ENCODE data around the gene TRIM17.
A peak's percentile ranks its signal among the peaks of the same experiment; 100 is the strongest.

The TRIM17 gene

GRCh38 chr1:228400237-228400651 is 16.4 kb downstream of the TRIM17 start:
- DNase-seq = no peak

DNA sequence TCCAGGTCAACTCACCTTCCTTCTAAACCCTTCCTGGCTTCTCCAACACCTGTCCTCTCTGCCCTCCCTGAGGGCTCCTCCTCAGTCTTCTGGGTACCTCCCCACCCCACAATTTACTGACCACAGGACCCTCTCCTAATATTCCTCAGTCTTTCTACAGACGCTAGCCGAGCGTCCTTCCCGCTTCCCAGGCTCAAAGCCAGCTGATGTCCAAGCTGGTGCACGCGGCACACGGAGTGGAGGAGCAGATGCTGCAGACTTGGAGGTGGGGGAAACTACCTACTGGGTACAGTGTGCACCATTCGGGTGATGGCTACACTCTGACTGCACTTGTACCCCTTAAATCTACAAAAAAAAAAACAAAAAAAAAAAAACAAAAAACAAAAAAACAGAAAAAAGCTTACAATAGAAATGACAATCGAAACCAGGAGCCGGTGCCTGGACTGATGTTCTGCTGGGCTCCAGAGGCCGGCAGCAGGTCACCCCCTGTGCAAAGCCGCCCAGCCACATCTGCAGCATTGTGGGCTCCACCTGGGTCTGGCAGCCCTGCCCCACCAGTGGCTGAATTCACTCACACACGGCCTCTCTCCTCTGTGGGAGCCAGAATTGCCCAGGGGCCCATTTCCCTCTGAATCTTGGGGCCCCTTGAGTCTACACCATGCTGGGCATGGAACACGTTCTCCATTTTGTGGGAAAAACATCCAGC is 17.0 kb downstream of the TRIM17 start:
- no peak for DNase-seq

GRCh38 chr1:228398741-228399461 is 17.8 kb downstream of the TRIM17 start:
- no peak for DNase-seq

DNA sequence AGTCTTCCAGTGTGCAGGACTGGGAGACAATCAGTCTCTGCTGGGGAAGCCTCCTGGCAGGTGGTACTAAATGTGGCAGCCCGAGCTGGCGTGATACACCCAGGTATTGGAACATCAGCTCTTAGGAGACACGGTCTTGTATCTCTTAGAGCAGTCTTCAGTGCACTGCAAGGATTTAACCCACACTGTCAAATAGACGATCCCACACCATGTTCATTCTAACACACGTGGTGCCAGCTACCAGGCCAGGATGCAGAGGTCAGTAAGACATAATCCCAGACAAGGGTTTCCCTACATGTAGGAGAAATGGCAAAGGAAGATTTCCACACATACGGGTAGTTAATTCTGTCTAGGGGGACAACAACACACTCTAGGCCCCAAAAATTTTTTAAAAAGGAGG is 18.7 kb downstream of the TRIM17 start:
- DNase-seq = no peak

DNA sequence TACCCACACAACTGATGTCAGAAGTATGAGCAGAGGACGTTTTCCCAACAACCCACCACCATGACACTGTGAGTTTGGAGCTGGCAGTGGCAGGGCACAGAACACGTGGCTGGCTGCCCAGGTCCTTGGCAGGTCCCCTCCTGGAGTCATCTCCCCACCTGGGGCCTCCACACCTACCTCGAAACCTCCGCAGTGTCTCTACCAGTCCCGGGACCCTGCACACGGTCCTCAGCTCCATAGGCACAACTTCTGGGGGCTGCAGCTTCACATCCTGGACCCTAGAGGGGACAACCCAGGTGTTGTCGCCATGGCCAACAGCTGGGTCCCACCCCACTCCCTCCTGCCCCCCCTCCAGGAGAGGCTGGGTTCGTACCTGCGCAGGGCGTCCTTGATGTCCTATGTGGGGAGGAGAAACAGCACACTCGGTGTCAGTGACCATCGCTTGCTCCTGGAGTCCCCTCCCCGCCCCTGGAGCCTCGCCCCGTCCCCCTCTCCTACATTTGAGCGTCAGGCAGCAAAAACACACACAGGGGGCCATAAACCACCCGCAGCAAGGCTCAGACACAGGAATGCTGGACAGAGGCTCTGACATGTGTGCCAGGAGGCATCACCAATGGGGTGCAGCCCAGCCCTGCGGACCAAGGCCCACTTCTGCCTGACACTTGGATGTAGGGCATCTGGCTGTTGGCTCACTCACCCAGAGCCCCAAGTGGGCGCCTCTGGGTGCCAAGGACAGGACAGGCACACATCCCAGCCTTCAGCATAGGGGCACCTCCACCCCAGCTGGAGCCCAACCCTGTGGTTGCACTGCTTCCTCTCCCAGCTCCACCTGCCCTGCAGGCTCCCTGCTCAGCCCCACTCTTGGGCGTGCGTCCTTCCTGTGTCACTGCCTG is 19.6 kb downstream of the TRIM17 start:
- no peak for DNase-seq

DNA sequence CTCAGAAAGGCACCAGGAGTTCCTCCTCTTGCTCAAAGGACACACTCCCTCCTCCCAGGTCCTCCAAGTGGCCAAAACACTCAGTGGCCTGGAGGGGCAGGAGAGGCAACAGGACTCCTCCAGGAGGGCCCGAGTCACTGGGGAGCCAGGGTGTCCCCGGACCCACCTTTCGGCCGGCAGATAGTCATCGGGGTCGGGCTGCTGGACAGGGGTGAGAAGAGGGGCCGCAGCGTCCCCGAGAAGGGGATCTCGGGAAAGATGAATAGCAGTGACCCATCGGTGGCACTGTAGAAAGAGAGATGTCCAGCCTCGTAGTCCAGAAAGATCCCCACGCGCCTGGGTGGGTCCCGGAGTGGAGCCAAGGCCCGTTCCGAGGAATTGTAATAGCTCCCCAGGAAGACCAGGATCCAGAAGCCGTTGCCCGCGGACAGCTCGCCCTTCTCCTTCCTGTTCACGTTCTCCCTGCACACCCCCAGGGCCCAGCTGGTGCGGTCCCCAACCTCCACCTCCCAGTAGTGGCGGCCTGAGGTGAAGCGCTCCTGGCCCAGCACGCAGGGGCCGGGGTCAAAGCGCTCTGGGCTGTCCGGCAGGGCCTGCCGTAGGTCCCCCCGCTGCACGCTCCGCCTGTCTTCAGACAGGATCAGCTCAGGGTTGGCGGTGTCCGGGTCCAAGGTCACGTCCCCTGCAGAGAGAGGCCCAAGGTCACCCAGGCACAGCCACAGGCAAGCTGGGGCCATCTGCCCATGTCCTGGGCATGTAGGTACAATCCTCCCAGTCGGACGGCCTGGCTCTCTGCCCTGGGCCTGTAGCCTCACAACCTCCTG is 21.9 kb downstream of the TRIM17 start:
- DNase-seq = no peak

GRCh38 chr1:228393811-228394570 is 22.7 kb downstream of the TRIM17 start:
- DNase-seq = no peak

- DNase-seq = no peak
Measured at GRCh38 chr1:228393268-228393701, 23.4 kb downstream of the TRIM17 start.

DNA sequence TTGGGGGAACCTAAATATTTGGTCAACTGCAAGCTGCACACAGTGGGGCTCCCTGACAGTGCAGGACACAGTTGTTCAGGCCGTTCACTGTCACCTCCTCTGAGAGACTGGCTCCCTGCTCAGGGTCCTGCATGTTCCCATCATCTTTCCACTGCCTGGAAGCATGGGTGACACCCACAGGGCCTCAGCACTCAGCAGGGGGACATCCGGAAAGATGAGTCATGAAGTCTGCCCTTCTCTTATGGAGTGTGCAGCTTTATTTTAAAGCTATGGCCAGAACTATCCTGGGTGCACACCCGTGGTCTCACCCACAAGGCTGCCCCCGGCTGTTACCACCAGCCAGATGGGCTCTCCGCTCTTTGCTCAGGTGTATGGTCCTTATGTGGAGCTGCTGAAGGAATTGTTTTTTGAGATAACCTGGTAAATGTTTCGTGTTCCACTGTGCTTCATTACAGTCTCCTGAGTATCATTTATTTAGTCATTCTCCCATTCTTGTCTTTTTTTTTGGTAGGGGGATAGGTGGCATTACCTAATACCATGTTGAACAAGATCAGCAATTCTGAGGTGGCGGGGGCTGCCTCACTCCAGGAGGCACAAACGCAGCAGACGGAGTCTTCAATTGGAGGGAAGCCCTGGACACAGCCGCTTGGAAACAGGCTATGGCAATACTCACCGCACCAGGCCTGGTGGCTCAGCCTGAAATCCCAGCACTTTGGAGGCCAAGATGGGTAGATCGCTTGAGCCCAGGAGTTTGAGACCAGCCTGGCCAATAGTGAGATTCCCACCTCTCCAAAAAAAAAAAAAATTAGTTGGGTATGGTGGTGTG is 24.3 kb downstream of the TRIM17 start:
- no peak for DNase-seq

- DNase-seq = no peak
Measured at GRCh38 chr1:228391411-228392020, 25.1 kb downstream of the TRIM17 start.

- no peak for DNase-seq
Measured at GRCh38 chr1:228390649-228391048, 26.0 kb downstream of the TRIM17 start.

DNA sequence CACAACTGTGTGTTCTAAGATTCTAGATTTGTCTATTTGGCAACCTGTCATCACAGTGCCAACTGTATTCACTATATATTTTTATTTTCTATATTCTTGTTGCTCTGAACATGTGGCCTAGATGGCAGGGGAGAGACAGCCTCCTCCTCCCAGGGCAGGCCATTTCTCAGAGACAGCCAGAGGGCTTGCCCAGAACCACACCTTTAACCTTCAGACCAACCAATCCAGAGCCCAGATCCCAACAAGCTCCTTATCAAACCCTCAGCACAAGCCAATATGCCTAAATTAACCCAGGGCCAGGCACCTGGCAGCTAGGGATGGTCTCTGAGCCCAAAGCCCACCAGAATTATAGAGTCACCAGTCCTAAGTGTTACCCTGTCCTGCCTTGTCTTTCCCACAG is 29.3 kb downstream of the TRIM17 start:
- DNase-seq = no peak

- no peak for DNase-seq
Measured at GRCh38 chr1:228385232-228385631, 31.4 kb downstream of the TRIM17 start.

- DNase-seq = no peak
Measured at GRCh38 chr1:228383773-228384172, 32.9 kb downstream of the TRIM17 start.

DNA sequence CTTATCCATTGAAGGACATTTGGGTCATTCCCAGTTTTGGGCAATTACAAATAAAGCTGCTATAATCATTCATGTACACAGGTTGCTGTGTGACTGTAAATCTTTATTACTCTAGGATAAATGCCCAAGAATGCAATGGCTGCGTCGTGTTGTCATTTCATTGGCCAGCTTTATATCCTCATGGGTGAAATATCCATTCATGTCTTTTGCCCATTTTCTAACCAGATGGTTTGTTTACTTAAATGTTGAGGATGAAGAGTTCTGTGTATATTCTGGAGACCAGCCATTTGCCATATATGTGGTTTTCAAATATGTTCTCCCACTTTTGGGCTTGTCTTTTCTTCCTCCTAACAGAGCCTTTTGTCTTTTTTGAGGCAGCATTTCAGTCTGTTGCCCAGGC is 35.3 kb downstream of the TRIM17 start:
- no peak for DNase-seq

DNA sequence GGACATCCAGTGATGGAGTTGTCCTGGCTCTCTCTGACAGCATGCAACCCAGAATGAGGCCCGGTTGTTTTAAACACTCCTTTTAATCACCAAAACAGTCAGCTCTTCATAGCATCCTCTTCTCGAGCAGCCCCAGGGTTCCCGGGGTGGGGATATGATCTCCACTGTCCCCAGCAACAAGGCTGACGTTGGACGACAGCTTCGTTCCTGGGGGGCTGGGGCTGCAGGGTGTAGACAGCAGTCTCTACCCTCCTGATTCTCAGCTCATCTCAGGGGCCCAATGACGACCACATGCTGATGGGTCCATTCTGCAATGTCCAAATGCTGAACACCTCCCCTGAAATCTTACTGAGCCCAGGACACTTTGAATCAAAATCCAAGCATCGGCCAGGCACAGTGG is 37.0 kb downstream of the TRIM17 start:
- no peak for DNase-seq

DNA sequence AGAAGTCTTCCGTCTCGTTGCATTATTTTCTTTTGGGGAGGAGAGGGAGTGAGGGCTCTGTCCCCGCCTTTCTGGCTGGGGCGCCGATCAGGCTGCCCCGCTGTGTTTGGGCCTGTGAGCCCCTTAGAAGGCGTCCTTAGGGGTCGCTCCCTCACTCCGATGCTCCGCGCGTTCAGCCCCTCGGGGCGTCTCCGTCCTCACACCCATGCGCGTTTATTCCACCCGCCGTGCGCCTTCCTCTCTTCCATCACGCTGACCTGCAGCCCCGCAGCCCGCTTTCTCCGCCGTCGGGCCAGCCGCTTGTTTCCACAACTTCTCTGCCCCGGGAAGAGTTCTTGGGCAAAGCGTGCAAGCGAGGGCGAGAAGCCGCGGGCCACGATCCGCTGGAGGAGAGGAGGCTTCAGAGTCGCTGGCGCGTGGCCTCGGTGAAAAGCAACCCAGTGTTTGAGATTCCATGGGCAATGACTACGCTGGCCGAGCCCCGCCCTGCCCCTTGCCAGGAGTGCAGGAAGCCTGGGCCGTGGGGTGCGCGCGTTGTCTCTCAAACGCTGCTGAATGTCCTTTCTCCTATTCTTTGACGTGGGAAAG is 37.7 kb downstream of the TRIM17 start:
- DNase-seq = no peak

DNA sequence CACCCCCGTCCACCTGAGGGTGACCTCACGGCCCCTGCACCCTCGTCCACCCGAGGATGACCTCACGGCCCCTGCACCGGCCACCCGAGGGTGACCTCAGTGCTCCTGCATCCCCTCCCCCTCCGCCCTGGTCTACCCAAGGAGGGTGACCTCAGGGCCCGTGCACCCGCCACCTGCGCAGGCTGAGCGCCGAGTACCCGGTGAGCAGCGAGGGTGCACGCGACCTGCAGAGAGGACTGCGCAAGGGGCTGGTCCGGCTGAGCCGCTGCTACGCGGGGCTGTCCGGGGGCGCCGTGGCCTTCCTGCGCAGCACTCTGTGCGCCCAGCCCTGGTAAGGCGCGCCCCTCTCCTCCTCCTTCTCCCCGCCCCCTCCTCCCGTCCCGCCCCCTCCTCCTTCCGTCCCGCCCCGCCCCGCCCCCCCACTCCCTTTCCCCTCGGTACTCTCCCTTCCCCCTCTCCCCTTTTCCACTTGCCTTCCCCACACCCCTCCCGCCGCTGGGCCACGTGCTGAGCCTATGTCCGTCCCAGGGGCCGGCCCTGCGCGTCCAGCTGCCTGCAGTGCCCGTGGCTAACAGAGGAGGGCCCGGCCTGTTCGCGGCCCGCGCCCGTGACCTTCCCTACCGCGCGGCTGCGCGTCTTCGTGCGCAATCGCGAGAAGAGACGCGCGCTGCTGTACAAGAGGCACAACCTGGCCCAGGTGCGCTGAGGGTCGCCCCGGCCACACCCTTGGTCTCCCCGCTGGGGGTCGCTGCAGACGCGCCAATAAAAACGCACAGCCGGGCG is 38.4 kb downstream of the TRIM17 start:
- peak; percentile 23 for DNase-seq

GRCh38 chr1:228377664-228378089 is 39.0 kb downstream of the TRIM17 start:
- DNase-seq = no peak
